K562 (cell line): ENCODE data around the gene FYTTD1.

Source experiments
- EWSR1 ChIP-seq: fragments of 450-650 bp; IDR thresholded peaks from 2 replicates; pipeline ENCODE4 v1.6.1; 2018; ENCODE audit warnings: borderline replicate concordance, mild to moderate bottlenecking, low read depth, moderate library complexity; ENCODE audit not compliant: partially characterized antibody
- FOXJ3 ChIP-seq: sonication (generic); formaldehyde crosslinking; IDR thresholded peaks from 2 replicates; pipeline ENCODE4 v1.4.0; 2020; ENCODE audit warnings: mild to moderate bottlenecking, missing genetic modification reagents
- HDAC2 ChIP-seq: fragments of 450-650 bp; IDR thresholded peaks from 2 replicates; pipeline ENCODE4 v1.6.1; 2016; ENCODE audit warnings: mild to moderate bottlenecking
- NCOA6 ChIP-seq: fragments of 450-650 bp; IDR thresholded peaks from 2 replicates; pipeline ENCODE4 v1.6.1; 2017; ENCODE audit warnings: mild to moderate bottlenecking
- TF ChIP-seq, protein P1 (sequence below), 2 experiments: fragments of 450-650 bp; formaldehyde crosslinking in 1 of 2; IDR thresholded peaks; 2 replicates each; pipeline versions ENCODE4 v1.4.0 to v1.6.1; 2014 to 2020; ENCODE audit warnings: mild to moderate bottlenecking in 2 of 2, borderline replicate concordance in 1 of 2, low read depth in 1 of 2
- TF ChIP-seq, protein P2 (sequence below), 3 experiments: fragments of 200-800 bp in 1 of 3; sonication (Bioruptor generic) in 1 of 3; sonication (generic) in 1 of 3; formaldehyde crosslinking in 1 of 3; IDR thresholded peaks; 2 replicates each; pipeline versions ENCODE4 v1.6.1 to v1.8.0; 2016 to 2022; ENCODE audit warnings: mild to moderate bottlenecking in 2 of 3, missing compliant biosample characterization in 2 of 3, missing genetic modification characterization in 2 of 3, missing genetic modification reagents in 1 of 3

DNA sequence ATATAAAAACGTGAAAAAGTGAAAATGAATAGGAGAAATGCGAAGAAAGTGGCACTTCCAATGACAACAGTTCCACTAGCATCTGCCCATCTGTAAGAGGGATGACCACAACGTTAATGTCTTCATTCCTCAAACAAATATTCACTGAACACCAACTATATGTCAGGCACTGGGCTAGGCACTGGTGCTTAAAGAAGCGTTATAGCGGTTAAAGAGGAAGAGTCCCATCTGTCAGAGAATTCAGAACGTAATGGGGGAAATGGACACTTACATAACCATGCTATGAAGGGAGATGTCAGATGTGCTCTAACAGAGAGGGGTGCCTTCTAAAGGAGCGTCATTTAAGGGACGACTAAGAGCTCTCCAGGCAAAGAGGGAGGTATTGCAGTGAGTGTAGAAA lies 21.2 kb upstream of the FYTTD1 start:
- TF ChIP-seq NCOA6 (no peak), EWSR1 (no peak), HDAC2 (no peak), FOXJ3 (CRISPR knock-in tag) (no peak)
- TF ChIP-seq, protein P1, sequence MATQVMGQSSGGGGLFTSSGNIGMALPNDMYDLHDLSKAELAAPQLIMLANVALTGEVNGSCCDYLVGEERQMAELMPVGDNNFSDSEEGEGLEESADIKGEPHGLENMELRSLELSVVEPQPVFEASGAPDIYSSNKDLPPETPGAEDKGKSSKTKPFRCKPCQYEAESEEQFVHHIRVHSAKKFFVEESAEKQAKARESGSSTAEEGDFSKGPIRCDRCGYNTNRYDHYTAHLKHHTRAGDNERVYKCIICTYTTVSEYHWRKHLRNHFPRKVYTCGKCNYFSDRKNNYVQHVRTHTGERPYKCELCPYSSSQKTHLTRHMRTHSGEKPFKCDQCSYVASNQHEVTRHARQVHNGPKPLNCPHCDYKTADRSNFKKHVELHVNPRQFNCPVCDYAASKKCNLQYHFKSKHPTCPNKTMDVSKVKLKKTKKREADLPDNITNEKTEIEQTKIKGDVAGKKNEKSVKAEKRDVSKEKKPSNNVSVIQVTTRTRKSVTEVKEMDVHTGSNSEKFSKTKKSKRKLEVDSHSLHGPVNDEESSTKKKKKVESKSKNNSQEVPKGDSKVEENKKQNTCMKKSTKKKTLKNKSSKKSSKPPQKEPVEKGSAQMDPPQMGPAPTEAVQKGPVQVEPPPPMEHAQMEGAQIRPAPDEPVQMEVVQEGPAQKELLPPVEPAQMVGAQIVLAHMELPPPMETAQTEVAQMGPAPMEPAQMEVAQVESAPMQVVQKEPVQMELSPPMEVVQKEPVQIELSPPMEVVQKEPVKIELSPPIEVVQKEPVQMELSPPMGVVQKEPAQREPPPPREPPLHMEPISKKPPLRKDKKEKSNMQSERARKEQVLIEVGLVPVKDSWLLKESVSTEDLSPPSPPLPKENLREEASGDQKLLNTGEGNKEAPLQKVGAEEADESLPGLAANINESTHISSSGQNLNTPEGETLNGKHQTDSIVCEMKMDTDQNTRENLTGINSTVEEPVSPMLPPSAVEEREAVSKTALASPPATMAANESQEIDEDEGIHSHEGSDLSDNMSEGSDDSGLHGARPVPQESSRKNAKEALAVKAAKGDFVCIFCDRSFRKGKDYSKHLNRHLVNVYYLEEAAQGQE (IDR thresholded peaks at IDR 0.05; ENCODE audit: borderline replicate concordance), result no peak
- TF ChIP-seq, protein P1 (CRISPR knock-in tag; IDR thresholded peaks at IDR 0.05; ENCODE audit: low read depth), result no peak
- TF ChIP-seq, protein P2, sequence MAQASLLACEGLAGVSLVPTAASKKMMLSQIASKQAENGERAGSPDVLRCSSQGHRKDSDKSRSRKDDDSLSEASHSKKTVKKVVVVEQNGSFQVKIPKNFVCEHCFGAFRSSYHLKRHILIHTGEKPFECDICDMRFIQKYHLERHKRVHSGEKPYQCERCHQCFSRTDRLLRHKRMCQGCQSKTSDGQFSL (CRISPR knock-in tag; IDR thresholded peaks at IDR 0.05), result no peak
- TF ChIP-seq, protein P2 (tag; IDR thresholded peaks at IDR 0.05), result no peak
